PC-9 (cell line): ENCODE data around the gene UNC13C. TPM values are rescaled to one million over a fixed set of nuclear protein-coding genes. Genes with fewer than 3 reads are reported as not detected.
A peak's percentile ranks its signal among the peaks of the same experiment; 100 is the strongest.

ENCODE experiments used
- BruUV-seq: library from RNA; stranded (reverse); fragments of 400-500 nt; replicated peaks from 2 replicates; lab custom pipeline; 2021; lab: Mats Ljungman, UMichigan
- CTCF ChIA-PET: fragments of 300-600 bp; sonication (Branson Sonifier 250); formaldehyde crosslinking; loops from one replicate; lab custom pipeline; 2022; ENCODE audit warnings: antibody characterized with exemption; lab: Charles Lee
- POLR2A ChIA-PET: fragments of 300-600 bp; sonication (Branson Sonifier 250); formaldehyde crosslinking; loops from one replicate; lab custom pipeline; 2022; ENCODE audit warnings: antibody characterized with exemption; ENCODE audit not compliant: unreplicated experiment; lab: Charles Lee
- DNase-seq, 2 experiments: peaks; one replicate each; pipeline versions ENCODE4 v3.0.0 to v3.0.0-alpha.2; 2015 to 2022; ENCODE audit warnings: mixed read lengths in 1 of 2
- H2AFZ ChIP-seq: fragments of 200-600 bp; sonication (generic); 2 replicates; pipeline ENCODE4 v1.8.1; 2017; ENCODE audit warnings: antibody characterized with exemption
- H3F3A ChIP-seq: fragments of 200-600 bp; sonication (generic); 2 replicates; pipeline ENCODE4 v1.8.1; 2017; ENCODE audit warnings: antibody characterized with exemption, mild to moderate bottlenecking, low read depth; ENCODE audit not compliant: insufficient read depth
- H3K27ac ChIP-seq: fragments of 200-600 bp; sonication (generic); 2 replicates; pipeline ENCODE4 v1.6.1; 2016; ENCODE audit warnings: mixed run types
- H3K27me3 ChIP-seq: fragments of 200-600 bp; sonication (generic); 2 replicates; pipeline ENCODE4 v1.6.1; 2016; ENCODE audit warnings: low read depth, mixed run types; ENCODE audit not compliant: insufficient read depth
- H3K36me3 ChIP-seq: fragments of 200-600 bp; sonication (generic); 2 replicates; pipeline ENCODE4 v1.6.1; 2016; ENCODE audit warnings: low read depth, mixed run types
- H3K4me1 ChIP-seq: fragments of 200-600 bp; sonication (generic); replicated peaks from 2 replicates; pipeline ENCODE4 v1.6.1; 2016; ENCODE audit warnings: mixed run types; ENCODE audit not compliant: insufficient read depth
- H3K4me2 ChIP-seq: fragments of 200-600 bp; sonication (generic); 2 replicates; pipeline ENCODE4 v1.6.1; 2017; ENCODE audit warnings: mixed run types
- H3K4me3 ChIP-seq: fragments of 200-600 bp; sonication (generic); 2 replicates; pipeline ENCODE4 v1.6.1; 2016; ENCODE audit warnings: mixed run types
- H3K79me2 ChIP-seq: fragments of 200-600 bp; sonication (generic); 2 replicates; pipeline ENCODE4 v1.6.1; 2017; ENCODE audit warnings: low read depth, mixed run types
- H3K9me2 ChIP-seq: fragments of 200-600 bp; sonication (generic); 2 replicates; pipeline ENCODE4 v1.8.1; 2017; ENCODE audit warnings: mild to moderate bottlenecking; ENCODE audit not compliant: insufficient read depth
- H3K9me3 ChIP-seq: fragments of 200-600 bp; sonication (generic); 2 replicates; pipeline ENCODE4 v1.8.1; 2016; ENCODE audit warnings: low read depth; ENCODE audit not compliant: insufficient read depth
- H4K20me1 ChIP-seq: fragments of 200-600 bp; sonication (generic); 2 replicates; pipeline ENCODE4 v1.8.1; 2017; ENCODE audit not compliant: insufficient read depth
- CTCF ChIP-seq: fragments of 200-600 bp; sonication (generic); conservative IDR thresholded peaks from 2 replicates; pipeline ENCODE4 v1.6.1; 2017; ENCODE audit warnings: mixed run types, antibody characterized with exemption, mild to moderate bottlenecking, moderate library complexity
- EZH2 ChIP-seq: fragments of 200-600 bp; sonication (generic); IDR thresholded peaks from 2 replicates; pipeline ENCODE4 v1.8.0; 2017; ENCODE audit warnings: antibody characterized with exemption, low read depth
- intact Hi-C: fragments of 100-400 bp; cut with micrococcal nuclease; formaldehyde crosslinking; loops from one replicate; pipeline ENCODE4 v1.10.0; 2022; ENCODE audit not compliant: unreplicated experiment
- total RNA-seq: library from RNA; stranded (reverse); gene quantifications from 2 replicates; pipeline ENCODE4 v1.2.3, GENCODE V29; 2021

The UNC13C gene
- total RNA-seq, 1 experiment from 2014 or later, result not detected

GRCh38 chr15:53976844-53977392 is 1.3 kb upstream of the UNC13C start:
- Histone ChIP-seq H2AFZ (no peak overlapping the region), H3K9me3 (no peaks in the 10 kb centered on the region), H3K4me2 (no peak overlapping the region), H3K4me1 (no peaks in the 10 kb centered on the region), H3K27me3 (peaks cover 14% of the 10 kb centered on the region; the same call in 1 of the 2 replicates), H3K36me3 (no peaks in the 10 kb centered on the region), H3K27ac (no peak overlapping the region), H3K9me2 (no peaks in the 10 kb centered on the region), H4K20me1 (no peaks in the 10 kb centered on the region), H3K4me3 (no peak overlapping the region), H3F3A (no peaks in the 10 kb centered on the region), H3K79me2 (no peaks in the 10 kb centered on the region)
- no TSS peak for BruUV-seq
- POLR2A ChIA-PET, result no interaction called here
- TF ChIP-seq EZH2, result no peak
- TF ChIP-seq CTCF, result no peak
- intact Hi-C loops, result no loop called here
- CTCF ChIA-PET, result no interaction called here
- peak in 1 of 2 experiments; percentile 1 for DNase-seq

GRCh38 chr15:53979051-53979788 is 979 bp downstream of the UNC13C start:
- no peak for DNase-seq
- Histone ChIP-seq H4K20me1 (no peaks in the 10 kb centered on the region), H3K4me2 (no peak overlapping the region), H2AFZ (no peak overlapping the region), H3K9me3 (no peaks in the 10 kb centered on the region), H3F3A (no peaks in the 10 kb centered on the region), H3K4me3 (no peak overlapping the region), H3K9me2 (no peaks in the 10 kb centered on the region), H3K79me2 (no peaks in the 10 kb centered on the region), H3K27ac (no peak overlapping the region), H3K27me3 (peaks cover 14% of the 10 kb centered on the region; the same call in 1 of the 2 replicates), H3K4me1 (no peaks in the 10 kb centered on the region), H3K36me3 (no peaks in the 10 kb centered on the region)
- BruUV-seq, result no TSS peak
- CTCF ChIA-PET, result no interaction called here
- TF ChIP-seq EZH2, result no peak
- no peak for TF ChIP-seq CTCF
- POLR2A ChIA-PET, result no interaction called here
- intact Hi-C loops, result no loop called here

- Histone ChIP-seq H3K4me3 (no peak overlapping the region), H3K27me3 (peaks cover 14% of the 10 kb centered on the region; the same call in 1 of the 2 replicates), H4K20me1 (no peaks in the 10 kb centered on the region), H3K4me2 (no peak overlapping the region), H3K9me2 (no peaks in the 10 kb centered on the region), H3K27ac (no peak overlapping the region), H3F3A (no peaks in the 10 kb centered on the region), H3K36me3 (no peaks in the 10 kb centered on the region), H3K9me3 (no peaks in the 10 kb centered on the region), H3K79me2 (no peaks in the 10 kb centered on the region), H2AFZ (no peak overlapping the region), H3K4me1 (no peaks in the 10 kb centered on the region)
- ChIA-PET CTCF (interaction anchor here (0.6 kb wide), 1 partner anchor 15 kb away, joined by 3 read pairs; no protein-coding TSS in a partner anchor), POLR2A (no interaction called here)
- no TSS peak for BruUV-seq
- intact Hi-C loops, result no loop called here
- DNase-seq, result no peak
- TF ChIP-seq EZH2 (no peak), CTCF (no peak)
These were observed 1.8 kb downstream of the UNC13C start for GRCh38 chr15:53980021-53980420.
